Stimulated activated CD4-positive, alpha-beta T cell treated with anti-CD3 and anti-CD28 coated beads, Interleukin-2, amount 100 ng/mL, for 24 hours (primary cell): ENCODE data around the gene DCPS.
"Not testable (repeated sequence)": the region's sequence is repeated elsewhere in the genome, so short reads cannot be mapped to it uniquely, and the experiment has no call there.

Source experiments
- DNase-seq, 2 donors: peaks; one replicate each; pipeline ENCODE4 v3.0.0-alpha.2; 2020

The DCPS gene, protein sequence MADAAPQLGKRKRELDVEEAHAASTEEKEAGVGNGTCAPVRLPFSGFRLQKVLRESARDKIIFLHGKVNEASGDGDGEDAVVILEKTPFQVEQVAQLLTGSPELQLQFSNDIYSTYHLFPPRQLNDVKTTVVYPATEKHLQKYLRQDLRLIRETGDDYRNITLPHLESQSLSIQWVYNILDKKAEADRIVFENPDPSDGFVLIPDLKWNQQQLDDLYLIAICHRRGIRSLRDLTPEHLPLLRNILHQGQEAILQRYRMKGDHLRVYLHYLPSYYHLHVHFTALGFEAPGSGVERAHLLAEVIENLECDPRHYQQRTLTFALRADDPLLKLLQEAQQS

DNA sequence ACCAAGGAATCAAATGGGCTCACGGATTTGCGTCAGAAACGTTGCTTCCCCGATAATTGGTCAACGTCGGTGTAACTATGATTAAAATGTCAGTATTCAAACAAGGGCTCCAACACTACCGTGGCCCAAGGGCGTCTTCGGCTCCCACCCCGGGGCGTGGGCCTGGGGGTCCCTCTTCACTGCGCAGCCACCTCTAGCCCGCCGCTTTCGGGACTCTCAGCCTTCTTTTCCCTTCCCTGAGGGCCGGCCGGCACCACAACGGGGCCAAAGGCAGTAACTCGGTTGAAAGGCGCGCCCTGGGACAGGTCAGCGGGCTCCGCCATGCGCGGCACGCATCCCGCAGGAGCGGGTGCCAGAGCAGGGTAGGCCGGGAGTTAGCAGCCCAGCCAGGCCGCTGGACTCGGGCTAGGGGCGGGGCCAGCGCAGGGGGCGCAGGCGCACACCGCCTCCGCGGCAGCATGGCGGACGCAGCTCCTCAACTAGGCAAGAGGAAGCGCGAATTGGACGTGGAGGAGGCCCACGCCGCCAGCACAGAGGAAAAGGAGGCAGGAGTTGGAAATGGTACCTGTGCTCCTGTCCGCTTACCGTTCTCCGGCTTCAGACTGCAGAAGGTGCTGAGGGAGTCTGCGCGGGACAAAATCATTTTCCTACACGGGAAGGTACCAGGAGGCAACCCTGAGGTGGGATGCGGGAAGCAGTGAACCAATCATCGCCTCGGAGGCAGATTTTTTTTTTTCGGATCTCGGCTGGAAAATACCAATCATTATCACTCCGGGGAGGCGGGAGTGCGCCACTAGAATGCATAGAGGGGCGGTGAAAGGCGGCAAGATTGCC is at the start of gene DCPS:
DCPS (plus strand) TSS at position 438 of the 834 bp plus-strand sequence; CDS start at position 459, 21 bp downstream.
- peak; percentile 87 to 89 for DNase-seq

DNA sequence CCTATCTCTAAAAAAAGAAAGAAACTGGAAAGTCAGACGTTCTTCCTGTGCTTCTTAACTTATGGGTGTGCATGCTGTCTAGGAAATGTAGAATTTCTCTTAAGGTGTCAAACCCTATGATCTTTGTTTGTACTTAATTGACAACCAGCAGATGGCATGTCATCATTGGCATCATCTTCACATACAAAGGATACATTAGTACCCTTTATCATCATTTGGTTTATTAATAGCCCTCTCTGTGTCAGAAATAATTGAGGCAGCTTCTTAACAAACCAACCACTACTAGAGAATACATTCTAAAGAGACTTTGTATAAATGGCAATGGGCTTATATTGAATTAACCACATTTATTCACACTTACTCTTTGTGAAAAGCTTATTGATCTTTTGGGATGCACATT is 49.0 kb upstream of the DCPS start:
- DNase-seq = no peak

DNA sequence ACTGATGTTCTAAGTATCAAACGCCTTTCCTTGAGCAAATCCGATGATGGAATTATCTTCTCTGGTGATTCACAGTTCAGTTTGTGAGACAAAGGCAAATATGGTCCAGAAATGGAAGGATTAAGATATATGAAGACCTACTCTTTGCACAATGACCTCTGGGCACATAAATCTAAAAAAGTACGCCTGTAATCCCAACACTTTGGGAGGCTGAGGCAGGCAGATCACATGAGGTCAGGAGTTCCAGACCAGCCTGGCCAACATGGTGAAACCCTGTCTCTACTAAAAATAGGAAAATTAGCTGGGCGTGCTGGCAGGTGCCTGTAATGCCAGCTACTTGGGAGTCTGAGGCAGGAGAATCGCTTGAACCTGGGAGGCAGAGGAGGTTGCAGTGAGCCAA is 48.4 kb upstream of the DCPS start:
- DNase-seq = not testable (repeated sequence)

DNA sequence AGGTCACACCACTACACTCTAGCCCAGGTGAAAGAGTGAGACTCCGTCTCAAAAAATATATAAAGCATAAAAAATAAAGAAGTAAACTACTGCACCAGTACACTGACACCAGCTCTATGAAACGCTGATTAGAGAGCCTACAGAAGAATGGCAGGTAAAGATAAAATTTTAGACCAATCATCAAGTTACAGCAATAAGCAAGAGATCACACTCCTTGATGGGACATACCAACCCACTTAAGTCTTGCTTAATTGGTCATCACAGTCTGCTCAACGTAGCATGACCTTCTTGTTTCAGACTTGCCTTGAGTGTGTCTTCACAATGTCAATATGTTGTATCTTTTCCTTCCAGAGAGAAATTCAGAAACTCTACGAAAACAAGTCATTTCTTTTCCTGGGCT is 47.6 kb upstream of the DCPS start:
- no peak for DNase-seq

DNA sequence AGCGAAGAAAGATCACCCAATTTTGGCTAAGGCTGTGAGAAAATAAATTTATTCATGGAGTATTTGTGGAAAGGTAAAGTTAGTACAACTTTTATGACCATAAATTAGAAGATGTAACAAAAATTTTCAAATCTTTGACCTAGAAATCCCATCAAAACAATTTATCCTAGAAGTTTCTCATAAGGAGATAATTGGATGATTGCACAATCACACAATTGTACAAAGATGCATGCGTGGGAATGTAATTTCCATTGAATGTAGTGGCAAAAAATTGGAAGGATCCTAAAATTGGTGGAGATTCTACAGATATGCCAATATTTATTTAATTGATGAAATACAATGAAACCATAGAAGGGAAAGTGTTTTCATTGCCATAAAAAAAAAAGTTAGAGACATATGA is 46.7 kb upstream of the DCPS start:
- DNase-seq = no peak

DNA sequence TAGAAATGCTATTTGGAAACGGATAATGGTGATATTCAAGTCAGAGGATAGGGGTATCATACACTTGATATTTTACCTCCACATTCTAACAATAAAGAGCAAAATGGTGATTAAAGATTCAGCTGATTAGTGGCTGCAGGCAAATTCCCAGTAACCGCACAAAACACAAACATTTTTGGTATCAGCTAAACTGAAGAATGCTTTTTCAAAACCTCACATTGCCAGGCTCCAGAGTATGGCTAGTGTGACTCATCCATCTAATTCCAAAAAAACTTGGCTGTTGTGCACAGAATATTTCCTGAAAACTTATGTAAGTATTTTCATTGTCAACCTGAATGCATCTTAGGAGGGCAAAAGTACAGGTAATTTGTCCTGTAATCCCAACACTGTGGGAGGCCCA is 46.1 kb upstream of the DCPS start:
- DNase-seq = no peak

DNA sequence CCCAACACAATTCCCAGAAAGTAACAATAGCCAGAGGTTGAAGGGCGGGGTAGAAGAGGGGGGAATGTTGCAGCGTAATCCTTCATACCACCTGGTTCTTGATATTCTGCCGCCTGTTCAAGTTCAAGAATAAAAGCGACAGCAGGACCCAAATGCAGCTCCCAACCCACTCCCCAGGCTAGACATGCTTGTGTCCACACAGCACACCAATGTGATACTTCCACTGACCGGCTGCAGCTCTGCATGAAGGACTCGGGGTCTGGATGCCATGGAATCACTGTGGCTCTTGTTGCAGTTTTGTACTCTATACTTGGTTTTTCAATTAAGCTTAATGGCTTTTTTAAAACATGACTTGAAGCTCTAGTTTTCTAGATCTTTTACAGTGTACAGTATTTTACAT is 41.6 kb upstream of the DCPS start:
- DNase-seq = no peak

DNA sequence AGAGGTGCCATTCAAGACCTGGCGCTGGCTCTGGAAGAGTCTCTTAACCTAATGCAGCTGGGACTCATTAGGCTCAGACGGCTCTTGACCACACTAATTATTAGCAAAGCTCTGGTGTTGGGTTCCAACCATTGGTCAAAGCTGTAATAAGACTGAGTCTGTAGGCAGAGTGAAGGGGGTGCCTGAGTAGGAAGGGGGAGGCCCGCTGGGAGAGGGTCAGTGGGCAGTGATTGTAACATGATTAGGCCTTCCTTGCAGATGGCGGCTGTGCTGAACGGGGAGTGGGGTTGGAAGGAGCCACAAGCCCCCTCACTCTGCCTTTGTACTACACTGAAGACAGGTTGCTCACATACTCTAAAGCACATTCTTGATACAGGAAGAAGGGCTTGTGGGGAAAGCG is 40.4 kb upstream of the DCPS start:
- DNase-seq = no peak

DNA sequence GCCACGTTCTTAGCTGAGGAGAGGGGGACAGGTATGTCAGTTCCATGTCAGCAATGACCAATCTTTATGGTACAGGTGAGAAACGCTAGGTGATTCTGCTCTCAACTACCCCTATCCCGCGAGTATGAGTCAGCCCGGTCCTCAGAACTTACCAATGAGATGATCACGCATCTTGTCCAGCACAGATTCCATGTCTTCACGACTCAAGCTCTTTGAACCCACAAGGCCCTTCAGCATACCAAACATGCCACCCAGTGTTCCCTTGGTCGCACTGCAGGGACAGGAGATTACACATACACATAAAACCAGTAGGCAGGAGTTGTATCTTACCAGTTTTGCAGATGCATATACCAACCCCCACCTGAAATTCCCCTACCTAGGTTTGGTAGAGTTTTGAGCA is 38.0 kb upstream of the DCPS start:
- DNase-seq = no peak

DNA sequence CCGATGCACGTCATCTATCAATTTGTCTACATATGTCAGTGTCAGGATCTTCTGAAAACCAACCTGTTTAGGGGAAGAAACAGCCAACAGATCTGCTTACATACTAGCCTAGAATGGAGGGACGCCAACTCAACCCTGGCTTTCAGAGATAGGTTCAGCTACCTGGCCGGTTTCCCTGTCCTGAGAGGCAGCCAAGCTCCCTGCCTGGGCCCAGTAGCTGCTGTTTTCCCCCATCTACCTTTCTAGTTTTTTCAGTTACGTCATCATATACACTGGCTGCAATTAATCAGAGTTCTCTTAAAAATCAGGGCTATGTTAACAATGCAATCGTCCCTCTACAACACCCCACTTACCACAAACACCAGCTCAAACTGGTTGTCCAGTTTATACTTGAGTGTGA is 36.2 kb upstream of the DCPS start:
- DNase-seq = no peak

DNA sequence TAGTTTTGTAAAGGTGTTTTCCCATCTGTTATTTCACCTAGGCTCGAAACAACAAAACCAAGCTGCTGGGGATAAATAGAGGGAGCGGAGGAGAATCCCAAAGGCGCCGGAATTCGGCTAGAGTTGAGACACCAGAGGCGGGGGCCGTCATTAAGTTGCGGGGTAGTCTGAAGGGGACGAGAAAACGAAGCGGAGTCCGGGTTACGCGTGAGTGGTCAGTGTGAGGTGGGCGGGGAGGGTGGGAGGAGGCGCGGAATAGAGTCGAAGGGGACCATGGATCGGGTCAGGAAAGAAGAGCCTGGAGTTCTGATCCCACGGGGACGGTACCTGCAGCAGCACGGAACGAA is 35.5 kb upstream of the DCPS start:
- DNase-seq = no peak

DNA sequence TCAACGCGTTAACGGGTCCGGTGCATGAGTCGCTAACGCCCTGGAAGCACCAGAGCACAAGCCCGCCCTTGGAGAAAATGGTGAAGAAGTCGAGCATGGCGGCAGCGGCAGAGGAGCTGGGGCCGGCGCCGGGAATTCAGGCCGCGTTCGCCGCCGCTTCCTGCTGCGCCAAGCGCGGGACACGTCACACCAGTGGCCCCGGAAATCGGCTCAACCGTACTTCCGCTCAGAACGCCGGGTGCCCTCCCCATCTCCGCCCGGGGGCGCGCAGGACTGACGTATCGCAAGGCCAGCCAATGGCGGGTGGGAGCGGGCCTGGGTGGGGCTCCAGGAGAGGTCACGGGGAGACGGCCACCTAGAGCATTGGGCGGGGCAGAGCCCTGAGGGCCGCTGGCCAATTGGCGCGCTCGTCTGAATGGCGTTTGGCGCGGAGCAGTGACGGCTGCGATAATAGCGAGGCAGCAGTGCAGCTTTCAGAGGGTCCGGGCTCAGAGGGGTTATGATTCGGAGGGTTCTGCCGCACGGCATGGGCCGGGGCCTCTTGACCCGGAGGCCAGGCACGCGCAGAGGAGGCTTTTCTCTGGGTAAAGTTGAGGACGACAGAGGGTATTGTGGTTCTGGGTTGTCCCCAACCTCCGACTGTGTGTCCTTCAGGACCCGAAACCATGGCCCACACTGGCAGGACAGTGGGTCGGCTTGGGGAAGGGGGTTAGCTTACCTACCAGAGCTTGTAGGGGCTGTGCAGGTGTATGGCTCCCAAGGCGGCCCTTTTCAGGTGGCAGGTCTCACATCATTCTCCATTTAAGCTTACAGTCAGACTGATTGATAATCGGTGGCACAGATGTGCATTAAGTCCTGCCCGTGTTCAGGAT is 34.9 kb upstream of the DCPS start, which contains the start of the genes FOXRED1 and SRPRA:
FOXRED1 (plus strand) TSS at position 447 of the 872 bp plus-strand sequence; CDS start at position 500, 53 bp downstream.
SRPRA (minus strand) TSS at position 188 of the 872 bp plus-strand sequence; CDS start at position 97, 91 bp downstream.
- DNase-seq = peak; percentile 99 to 100

DNA sequence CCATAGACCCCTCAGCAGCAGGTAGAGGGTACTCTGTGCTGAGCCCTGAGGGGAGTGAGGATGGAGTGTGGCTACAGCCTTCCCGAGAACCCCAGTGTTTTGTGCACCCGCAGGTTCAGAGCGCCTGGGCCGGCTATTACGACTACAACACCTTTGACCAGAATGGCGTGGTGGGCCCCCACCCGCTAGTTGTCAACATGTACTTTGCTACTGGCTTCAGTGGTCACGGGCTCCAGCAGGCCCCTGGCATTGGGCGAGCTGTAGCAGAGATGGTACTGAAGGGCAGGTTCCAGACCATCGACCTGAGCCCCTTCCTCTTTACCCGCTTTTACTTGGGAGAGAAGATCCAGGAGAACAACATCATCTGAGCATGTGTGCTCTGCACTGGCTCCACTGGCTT is 26.5 kb upstream of the DCPS start:
- no peak for DNase-seq

DNA sequence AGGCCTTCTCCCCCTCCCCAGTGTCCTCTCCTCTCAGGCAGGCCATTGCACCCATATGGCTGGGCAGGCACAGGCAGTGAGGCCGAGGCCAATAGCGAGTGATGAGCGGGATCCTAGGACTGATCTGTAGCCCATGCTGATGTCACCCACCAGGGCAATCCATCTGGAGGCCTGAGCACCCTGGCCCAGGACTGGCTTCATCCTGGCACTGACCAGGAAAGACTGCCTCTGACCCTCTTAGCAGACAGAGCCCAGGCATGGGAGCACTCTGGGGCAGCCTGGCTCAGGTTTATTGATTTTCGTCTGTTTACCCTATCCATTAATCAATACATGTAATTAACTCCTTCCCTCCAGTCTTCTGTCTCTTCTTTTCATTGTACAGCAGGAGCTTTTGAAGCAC is 26.1 kb upstream of the DCPS start:
- no peak for DNase-seq

DNA sequence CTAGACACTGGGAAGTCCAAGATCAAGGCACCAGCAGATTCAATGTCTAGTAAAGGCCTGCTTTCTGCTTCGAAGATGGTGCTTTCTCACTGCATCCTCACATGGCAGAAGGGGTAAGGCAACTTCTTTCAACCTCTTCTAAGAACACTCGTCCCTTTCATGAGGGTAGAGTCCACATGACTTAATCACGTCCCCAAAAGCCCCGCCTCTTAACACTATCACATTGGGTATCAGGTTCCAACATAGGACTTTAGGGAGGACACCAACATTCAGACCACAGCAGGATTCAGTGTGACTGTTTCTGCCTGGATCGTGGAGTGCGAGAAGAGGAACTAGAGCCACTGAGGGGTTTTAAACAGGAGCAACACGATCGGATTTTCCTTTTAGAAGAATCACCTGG is 24.7 kb upstream of the DCPS start:
- no peak for DNase-seq

DNA sequence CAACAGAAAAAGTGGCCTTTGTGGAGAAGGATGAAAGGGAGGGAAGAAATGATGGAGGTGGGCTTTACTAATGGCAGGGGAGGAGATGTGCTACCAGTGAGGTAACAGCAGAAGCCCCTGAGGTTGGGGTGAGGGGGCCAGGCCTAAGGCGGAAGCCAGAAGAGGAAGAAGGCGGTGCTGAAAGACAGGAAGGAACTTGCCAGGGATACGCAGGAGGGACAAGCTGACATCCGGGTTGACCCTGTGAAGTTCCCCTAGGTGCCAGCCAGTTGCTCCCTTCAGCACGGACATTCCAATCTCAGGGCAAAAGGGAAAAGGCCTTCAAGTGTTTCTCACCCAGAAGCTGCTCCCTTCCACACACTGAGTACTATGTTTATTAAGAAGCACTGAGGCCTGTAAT is 23.3 kb upstream of the DCPS start:
- no peak for DNase-seq

DNA sequence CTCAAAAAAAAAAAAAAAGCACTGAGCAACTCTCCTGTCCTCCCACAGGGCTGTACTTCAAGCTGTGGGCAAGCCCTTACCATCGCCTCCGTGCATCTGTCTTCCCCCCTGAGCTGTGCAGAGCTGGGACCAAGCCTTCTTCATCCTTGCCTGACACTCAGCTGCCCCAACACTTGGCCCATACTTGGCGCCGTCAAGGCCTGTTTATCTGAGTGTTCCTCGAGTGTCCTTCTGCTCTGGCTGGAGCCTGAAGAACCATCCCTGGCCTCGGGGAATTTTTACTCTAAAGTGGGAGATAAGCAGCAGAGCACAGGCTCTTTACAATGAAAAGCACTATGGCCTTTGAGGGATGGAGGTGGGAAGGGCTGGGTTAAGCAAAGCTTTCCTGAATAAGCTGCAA is 22.6 kb upstream of the DCPS start:
- no peak for DNase-seq

DNA sequence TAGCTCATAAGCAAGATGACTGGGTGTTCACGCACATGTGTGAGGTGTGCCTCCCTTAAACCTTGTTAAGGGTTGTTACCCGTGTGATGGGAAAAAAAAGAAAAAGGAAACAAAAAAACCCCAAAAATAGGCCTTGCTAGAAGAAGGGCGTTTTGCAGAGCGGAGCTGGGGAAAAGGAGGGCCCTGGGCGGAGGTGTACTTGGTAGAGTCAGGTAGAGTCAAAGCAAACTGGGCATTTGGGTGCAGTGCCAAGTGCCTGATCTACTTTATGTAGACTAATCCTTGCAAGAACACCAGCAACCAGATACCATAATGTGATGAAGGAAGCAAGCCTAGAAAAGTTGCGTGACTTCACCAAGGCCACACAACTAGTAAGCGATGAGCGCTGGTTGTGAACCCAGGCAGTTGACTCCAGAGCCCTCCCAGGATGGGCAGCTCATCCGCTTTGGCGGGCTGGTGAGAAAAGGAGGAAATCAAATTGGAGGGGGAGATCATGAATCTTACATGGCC is 22.1 kb upstream of the DCPS start:
- DNase-seq = no peak

DNA sequence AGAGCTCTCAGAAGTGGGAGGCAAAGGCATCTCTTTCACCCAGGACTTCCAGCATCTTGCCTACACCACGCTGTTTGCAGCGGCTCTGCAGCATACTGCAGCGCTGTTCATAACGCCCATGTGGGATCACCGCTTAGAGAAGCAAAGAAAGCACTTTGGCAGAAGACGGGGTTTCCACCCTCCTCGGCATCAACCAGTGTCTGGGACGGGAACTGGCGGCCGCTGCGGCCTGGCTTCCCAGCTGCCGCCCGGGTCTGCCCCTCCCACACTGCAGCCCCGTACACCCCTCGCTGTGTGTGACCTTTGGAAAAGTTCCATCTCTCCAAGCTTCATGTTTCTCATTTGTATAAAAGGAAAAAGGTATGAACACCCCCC is 21.5 kb upstream of the DCPS start:
- peak; percentile 37 to 42 for DNase-seq

DNA sequence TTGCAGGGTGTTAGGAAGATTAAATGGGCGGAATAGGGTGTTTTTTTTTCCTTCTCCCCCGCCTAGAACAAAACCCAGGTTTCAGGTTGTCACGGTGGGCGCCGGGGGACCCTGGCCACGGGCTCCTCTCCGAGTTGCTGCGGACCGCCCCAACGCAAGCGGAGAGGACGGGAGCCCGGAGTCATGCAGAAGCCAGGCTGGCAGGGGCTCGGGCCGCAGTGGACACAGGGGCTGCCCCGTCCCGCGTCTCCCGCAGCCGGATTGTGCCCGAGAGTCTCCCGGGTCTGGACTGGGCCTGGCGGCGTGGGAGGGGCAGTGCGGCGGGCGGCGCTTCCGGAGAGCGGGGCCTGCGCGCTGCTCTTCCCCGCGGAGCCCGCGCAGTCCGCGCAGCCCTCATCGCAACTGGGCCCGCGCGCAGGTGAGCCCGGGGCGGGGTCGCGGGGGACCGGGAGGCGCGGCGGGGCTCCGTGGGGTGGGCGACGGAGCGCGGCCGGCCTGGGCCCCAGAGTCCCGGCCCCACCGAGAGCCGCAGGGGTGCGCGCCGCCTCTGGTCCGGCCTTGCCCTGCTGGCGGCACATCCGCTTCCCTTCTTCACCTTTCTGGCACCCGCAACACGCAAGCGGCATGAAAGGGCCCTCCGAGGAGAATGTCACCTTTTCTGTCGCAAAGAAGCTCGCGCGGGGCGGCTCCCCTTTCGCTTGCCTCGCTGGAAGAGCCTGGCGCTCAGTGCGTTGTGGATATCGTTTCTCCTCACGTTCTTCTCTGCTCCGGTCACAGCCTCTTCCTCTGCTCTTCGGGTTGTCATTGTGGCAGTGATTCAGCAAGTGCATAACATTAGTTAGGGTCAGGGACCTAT is 20.9 kb upstream of the DCPS start, which contains the start of gene TIRAP:
TIRAP (plus strand) TSS at position 358 of the 856 bp plus-strand sequence. CDS start 7,802 bp downstream, outside the sequence.
- DNase-seq = peak; percentile 62

DNA sequence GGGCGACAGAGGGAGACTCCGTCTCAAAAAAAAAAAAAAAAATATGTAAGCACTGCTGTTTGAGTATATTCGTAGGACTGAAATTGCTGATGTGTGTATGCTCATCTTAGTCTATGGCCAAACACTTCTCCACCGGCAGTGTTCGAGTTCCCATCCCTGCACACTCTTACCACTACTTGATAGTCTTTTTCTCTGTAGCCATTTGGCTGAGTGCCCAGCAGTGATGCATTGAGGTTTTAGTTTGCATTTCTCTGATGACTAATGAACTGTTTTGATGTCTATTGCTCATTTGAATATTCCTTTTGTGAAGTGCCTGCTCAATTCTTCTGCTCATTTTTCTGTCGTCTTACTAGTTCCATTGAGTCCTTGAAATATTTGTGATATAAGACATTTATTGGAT is 19.0 kb upstream of the DCPS start:
- DNase-seq = peak; percentile 90

DNA sequence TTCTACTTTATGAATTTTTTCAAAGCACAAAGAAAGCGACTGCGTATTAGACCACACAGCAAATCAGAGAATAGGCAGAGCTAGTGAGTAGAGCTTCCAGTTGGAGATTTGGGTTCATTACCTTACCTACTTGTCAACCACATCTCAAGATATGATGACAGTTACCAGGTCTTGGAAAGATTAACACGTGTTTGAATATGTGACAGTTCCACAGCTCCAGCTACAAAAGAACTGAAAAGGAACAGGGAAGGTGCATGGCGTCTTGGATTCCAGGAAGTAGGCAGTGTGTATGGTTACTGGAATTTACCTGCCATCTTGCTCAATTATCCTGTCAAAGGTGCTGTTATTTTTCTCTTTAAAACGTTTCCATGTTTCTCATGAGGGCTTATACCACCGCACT is 15.6 kb upstream of the DCPS start:
- no peak for DNase-seq
